Measurements from ENCODE around the gene TEX19. TPM values are rescaled to one million over a fixed set of nuclear protein-coding genes. Genes with fewer than 3 reads are reported as not detected.

TEX19 gene
- total and polyA plus RNA-seq, 2 of the 8 experiments (the other 6 are each of a cell fraction or from before 2014, with no cell fraction given), result 0.54 to 0.80 TPM

DNA sequence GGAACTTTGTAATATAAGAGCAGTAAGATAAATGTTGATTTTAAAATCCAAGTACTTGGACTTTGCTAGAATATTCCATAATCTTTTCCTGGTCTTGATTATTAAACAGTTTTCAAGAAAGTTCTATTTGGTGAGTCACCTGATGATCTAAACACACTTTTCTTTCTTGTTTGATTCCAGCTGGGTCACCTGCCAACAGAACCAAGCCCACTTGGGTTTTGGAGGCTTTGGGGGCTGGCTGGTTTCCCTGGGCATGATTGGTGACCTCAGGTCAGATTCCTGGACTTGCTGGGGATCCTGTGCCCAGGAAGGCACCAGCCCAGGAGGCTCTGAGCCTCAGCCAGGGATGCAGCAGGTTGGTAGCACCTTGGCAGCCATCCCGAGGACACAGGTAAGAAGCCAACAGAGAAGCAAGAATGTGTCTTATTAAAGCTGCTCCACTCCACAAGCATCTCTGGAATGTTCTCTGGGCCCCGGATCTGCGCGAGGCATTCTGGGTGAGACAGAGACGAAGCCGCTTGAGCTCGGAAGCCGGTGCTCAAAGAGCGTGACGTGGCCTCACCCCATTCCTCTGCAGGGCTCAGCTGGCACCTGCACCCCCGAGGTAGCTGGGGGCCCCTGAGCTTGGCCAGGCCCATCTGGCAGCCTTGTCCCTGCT lies 3.1 kb upstream of the TEX19 start (continued):
- TF ChIP-seq JUN (IDR thresholded peaks at IDR 0.05; ENCODE audit: low read depth, low read length), result no peak
- TF ChIP-seq, protein P1, sequence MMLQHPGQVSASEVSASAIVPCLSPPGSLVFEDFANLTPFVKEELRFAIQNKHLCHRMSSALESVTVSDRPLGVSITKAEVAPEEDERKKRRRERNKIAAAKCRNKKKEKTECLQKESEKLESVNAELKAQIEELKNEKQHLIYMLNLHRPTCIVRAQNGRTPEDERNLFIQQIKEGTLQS (IDR thresholded peaks at IDR 0.05; ENCODE audit: insufficient read depth, low read depth, low read length), result no peak
